ENCODE data around the gene NPHS1.
"Not testable (repeated sequence)": the region's sequence is repeated elsewhere in the genome, so short reads cannot be mapped to it uniquely, and the experiment has no call there.

Gene NPHS1

DNA sequence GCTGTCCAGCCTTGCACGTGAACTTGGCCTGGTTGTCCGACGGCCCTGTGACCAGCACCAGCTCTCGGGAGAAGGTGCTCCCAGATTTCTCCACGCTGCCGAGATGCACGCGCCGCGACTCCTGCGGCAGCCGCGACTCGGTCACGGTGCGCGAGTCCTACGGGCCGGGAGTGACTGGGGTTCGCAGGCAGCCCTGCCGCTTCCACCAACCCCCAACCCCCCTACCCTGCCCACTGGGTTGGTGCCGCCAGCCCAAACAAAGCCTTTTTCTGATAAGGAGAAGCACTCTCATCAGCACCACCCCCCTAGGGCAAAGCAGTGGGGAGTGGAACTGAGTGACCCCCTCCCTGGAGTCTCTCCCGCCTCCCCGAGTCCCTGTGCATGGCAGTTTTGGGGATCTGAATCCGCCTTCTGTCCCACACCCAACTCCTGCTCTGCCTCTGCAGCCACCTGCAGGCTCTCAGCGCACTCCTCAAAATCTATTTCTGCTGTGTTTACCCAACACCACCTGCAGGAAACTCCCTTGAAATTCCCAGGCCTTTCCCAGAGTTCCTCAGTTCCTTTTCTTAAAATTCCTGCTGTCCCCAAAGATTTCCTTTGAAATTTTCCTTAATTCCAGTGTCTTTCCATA, 6.2 kb downstream of the NPHS1 start:
- DNase-seq = no peak

GRCh38 chr19:35845215-35846037, 6.9 kb downstream of the NPHS1 start:
- no peak for DNase-seq

GRCh38 chr19:35844482-35845214, 7.7 kb downstream of the NPHS1 start:
- no peak for DNase-seq

GRCh38 chr19:35843676-35844481, 8.4 kb downstream of the NPHS1 start:
- DNase-seq = no peak

DNA sequence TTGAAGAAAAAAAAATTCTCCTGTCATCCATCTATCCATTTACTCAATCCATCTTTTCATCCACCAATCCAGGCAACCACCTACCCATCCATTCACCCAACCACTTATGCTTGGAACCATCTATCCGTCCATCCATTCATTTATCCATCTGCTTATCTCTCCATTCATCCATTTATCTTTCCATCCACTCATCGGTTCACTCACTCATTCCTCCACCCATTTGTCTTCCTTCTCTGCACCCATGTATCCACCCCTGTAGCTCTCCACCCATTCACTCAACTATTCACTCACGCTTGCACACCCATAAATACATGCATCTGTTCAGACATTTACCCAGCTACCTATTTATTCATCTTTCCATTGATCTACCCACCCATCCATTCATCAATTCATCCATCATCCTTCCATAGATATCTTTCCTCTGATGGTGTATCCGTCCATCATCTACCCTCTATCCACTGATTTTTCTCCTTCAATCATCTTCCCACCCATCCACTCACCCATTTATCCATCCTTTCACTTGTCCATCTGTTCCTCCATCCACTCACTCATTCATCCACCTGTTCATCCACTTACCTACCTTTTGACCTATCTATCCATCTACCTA, 9.5 kb downstream of the NPHS1 start:
- no peak for DNase-seq

DNA sequence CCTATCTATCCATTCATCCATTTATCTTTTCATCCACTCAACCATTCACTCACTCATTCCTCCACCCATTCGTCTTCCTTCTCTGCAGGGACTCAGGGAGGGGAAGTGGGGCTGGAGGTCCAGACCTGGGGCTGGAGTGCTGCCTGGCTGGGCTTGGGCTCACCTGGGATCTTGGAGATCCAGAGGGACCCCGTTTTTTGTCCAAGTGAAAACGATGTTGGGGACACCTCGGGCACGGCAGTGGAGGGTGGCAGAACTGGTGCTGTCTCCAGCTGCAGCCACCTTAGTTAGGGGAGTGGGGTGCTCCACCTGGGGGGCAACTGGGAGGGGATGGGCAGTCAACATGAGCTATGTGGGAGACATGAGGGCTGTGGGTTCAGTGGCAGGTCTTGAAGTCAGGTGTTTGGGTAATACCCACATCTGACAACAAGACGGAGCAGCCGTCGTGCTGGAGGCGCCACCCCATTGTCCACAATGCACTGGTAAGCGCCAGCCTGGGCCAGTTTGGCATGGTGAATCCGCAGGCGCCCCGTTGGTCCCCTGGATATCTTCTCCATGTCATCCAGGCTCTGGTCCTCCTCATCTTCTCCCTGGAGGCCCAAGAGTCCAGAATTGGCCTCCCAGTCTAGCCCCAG, 10.2 kb downstream of the NPHS1 start:
- DNase-seq = no peak

- DNase-seq = not testable (repeated sequence)
Measured at GRCh38 chr19:35836096-35836495, 16.2 kb downstream of the NPHS1 start.

DNA sequence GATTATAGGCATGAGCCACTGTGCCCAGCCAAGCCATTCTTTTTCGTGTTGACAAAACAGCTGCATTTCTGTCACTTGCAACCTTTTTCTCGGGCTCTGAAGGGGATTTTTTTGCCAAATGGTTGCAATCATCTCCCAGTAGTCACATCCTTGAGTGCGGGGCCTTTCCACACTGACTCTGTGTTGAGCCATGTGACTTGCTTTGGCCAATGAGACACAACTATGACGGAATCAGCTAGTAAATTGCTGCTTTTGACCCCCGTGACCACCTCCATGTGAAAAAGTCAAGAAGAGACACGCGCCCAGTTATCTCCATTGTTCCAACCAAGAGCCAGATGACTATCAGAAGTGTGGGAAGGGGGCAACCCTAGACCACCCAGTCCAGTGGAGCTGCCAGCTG, 18.3 kb downstream of the NPHS1 start:
- DNase-seq = no peak

DNA sequence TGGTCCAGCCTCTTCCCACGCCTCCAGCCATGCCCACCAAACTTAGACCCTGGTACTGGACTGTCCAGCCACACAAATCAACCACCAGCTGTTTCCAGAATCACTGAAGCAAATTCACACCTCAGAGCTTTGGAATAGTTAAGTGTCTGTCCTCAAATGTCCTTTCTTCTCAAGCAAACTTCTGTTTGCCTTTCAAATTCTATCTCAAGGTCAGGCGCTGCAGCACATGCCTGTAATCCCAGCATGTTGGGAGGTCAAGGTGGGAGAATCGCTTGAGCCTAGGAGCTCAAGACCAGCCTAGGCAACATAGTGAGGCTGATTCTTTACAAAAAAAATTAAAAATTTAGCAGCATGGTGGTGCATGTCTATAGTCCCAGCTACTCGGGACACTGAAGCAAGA, 20.2 kb downstream of the NPHS1 start:
- no peak for DNase-seq

- DNase-seq = no peak
Measured at GRCh38 chr19:35830986-35831385, 21.3 kb downstream of the NPHS1 start.

GRCh38 chr19:35828692-35829301, 23.5 kb downstream of the NPHS1 start:
- peak; percentile 66 for DNase-seq

DNA sequence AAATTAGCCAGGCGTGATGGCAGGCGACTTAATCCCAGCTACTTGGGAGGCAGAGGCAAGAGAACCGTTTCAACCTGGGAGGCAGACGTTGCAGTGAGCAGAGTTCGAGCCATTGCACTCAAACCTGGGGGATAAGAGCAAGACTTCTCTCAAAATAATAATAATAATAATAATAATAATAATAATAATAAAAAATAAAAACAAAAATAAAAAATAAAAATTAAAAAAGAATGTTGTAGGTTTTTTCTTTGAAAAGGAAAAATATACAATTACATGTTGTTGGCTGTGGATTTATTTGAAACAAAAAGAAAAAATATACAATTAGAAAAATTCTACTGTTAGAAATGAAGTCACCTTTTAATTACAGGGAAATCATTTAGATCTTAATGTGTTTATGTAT, 28.2 kb downstream of the NPHS1 start:
- no peak for DNase-seq

- DNase-seq = peak; percentile 20
Measured at GRCh38 chr19:35822579-35822978, 29.7 kb downstream of the NPHS1 start.

DNA sequence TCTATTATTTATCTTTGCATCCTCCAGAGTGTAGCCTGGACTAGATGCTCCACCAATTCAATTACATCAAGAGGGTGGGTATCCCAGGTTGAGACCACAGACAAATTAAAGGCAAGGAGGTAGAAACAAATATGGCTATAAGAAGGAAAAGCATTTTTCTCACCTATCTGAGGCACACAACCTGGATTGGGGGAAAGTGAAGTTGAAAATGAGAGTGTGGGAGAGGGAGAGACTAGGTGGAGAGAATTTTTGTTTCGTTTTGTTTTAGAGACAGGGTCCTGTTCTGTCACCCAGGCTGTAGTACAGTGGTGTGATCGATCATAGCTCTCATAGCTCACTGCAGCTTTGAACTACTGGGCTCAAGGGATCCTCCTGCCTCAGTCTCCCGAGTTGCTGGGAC, 33.9 kb downstream of the NPHS1 start:
- no peak for DNase-seq

DNA sequence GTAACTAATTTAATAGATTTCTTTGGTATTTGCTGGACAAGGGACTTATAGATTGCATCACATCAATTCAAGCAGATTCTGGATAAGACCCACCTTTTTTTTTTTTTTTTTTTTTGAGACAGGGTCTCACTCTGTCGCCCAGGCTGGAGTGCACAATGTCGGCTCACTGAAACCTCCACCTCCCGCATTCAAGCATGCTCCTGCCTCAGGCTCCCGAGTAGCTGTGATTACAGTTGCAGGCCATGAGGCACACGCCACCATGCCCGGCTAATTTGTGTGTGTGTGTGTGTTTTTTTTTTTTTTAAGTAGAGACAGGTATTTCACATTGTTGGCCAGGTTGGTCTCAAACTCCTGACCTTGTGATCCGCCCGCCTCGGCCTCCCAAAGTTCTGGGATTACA, 35.5 kb downstream of the NPHS1 start:
- no peak for DNase-seq

- DNase-seq = no peak
Measured at GRCh38 chr19:35816262-35816661, 36.0 kb downstream of the NPHS1 start.

GRCh38 chr19:35813043-35813890, 39.0 kb downstream of the NPHS1 start:
- no peak for DNase-seq

GRCh38 chr19:35812220-35813042, 39.9 kb downstream of the NPHS1 start, which contains the start of gene PRODH2:
TSS of gene PRODH2 (minus strand) at chr19:35812845. CDS start at chr19:35812805, 40 bp downstream.
- DNase-seq = no peak

Measured in RPMI8226 (cell line).